ENCODE data around the gene SEC31B. TPM values are rescaled to one million over a fixed set of nuclear protein-coding genes. Genes with fewer than 3 reads are reported as not detected.

Gene SEC31B
- total and polyA plus RNA-seq, 2 of the 8 experiments (the other 6 are each of a cell fraction or from before 2014, with no cell fraction given), result 4.1 to 5.3 TPM

DNA sequence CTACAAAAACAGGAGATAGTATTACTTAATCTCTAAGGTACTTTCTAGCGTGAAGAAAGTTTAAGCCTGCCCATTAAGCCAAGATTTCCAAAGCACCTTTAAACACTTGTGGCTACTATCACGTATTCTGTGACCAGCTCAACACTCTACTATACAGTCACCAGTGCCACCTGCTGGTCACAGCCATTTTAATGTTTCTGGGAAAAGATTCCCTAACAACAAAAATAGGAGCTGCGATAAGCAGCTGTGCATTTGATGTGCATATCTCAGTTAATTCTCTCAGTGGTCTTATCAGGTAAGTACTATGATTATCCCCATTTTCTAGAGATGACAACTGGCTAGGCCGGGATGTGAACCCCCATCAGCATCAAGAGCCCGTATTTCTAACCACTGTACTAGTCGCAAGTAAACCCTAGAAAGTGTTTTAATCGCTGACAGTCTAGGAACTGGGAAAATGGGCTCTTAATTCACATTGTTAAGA, 860 bp downstream of the SEC31B start:
- Histone ChIP-seq H4K5ac (ENCODE audit: insufficient read length, low read depth, low read length) (no peak overlapping the region), H3K9ac (replicated peaks in 1 of 4; ENCODE audit: extremely low read depth in 1 of 4, low read depth in 3 of 4, low read length in 3 of 4) (no peak overlapping the region), H3K23ac (ENCODE audit: insufficient read length) (no peak overlapping the region), H3K79me1 (ENCODE audit: low read depth, low read length) (no peaks in the 10 kb centered on the region), H3K14ac (ENCODE audit: insufficient read length) (no peak overlapping the region), H2BK20ac (ENCODE audit: low read length) (no peak overlapping the region), H3K4me2 (ENCODE audit: insufficient read depth in 1 of 2, low read depth in 2 of 2, low read length in 2 of 2) (peak overlapping the region; percentile 78 to 95), H4K91ac (replicated peaks; ENCODE audit: insufficient read length, low read length) (no peak overlapping the region), H4K8ac (ENCODE audit: extremely low read depth, insufficient read depth, low read length) (no peak overlapping the region), H3K18ac (ENCODE audit: extremely low read depth, low read length) (no peak overlapping the region), H3K23me2 (ENCODE audit: low read depth, low read length) (peaks cover 8% of the 10 kb centered on the region), H2AK5ac (ENCODE audit: low read depth, low read length) (no peak overlapping the region), H3K56ac (replicated peaks; ENCODE audit: insufficient read length, low read depth, low read length) (no peak overlapping the region), H3K27ac (ENCODE audit: low read depth, low read length) (no peak overlapping the region), H2AFZ (ENCODE audit: low read length) (no peak overlapping the region), H4K20me1 (replicated peaks in 1 of 2; ENCODE audit: control insufficient read depth in 1 of 2, insufficient read depth in 2 of 2, low read length in 2 of 2) (no peaks in the 10 kb centered on the region), H3K4me1 (replicated peaks in 1 of 4; ENCODE audit: control insufficient read depth in 3 of 4, insufficient read depth in 4 of 4, low read length in 3 of 4) (peaks cover 0 to 3% (median under 1%) of the 10 kb centered on the region in 4 experiments; a peak in 2 of 7 replicates), H2BK120ac (replicated peaks; ENCODE audit: low read depth, low read length) (no peak overlapping the region), H3K79me2 (ENCODE audit: control insufficient read depth in 1 of 2, insufficient read depth in 2 of 2, low read length in 2 of 2) (no peaks in the 10 kb centered on the region), H3K9me3 (ENCODE audit: insufficient read depth in 2 of 2, low read depth in 1 of 2, low read length in 1 of 2) (no peaks in the 10 kb centered on the region), H2BK12ac (ENCODE audit: low read depth, low read length) (no peak overlapping the region), H2BK15ac (ENCODE audit: low read length) (no peak overlapping the region), H3K36me3 (ENCODE audit: control insufficient read depth in 2 of 4, insufficient read depth in 4 of 4, low read length in 3 of 4) (peaks cover 0 to 5% (median 1%) of the 10 kb centered on the region in 4 experiments; a peak in 2 of 8 replicates), H2BK5ac (ENCODE audit: low read depth, low read length) (no peak overlapping the region), H3K27me3 (replicated peaks in 1 of 4; ENCODE audit: control insufficient read depth in 3 of 4, extremely low read depth in 1 of 4, insufficient read depth in 3 of 4, low read length in 3 of 4) (peaks cover 2 to 24% (median 15%) of the 10 kb centered on the region in 4 experiments; a peak in 6 of 7 replicates), H3K4me3 (ENCODE audit: extremely low read depth in 1 of 4, insufficient read depth in 2 of 4, low read depth in 3 of 4, low read length in 4 of 4) (peak overlapping the region in 3 of 4 experiments; percentile 45 to 61 (median 56); a peak in 6 of 8 replicates), H3K4ac (replicated peaks; ENCODE audit: insufficient read length, low read depth, low read length) (no peak overlapping the region)
- CTCF ChIA-PET (ENCODE audit: partially characterized antibody), result interaction anchor here (0.8 to 13.4 kb wide), 55 partner anchors 9 to 370 kb away, joined by 3 to 190 read pairs (median 5); partner anchors contain the start of genes HIF1AN, PKD2L1, SCD and WNT8B
- POLR2A ChIA-PET (ENCODE audit: partially characterized antibody), result interaction anchor here (0.6 to 1.9 kb wide), 11 partner anchors 8 to 144 kb away, joined by 3 to 5 read pairs (median 3); partner anchors contain the start of gene HIF1AN
- DNase-seq (ENCODE audit: low read depth in 1 of 2, low spot score in 2 of 2) (peak in 1 of 2 experiments; percentile 79), FAIRE-seq (peak; percentile 77)
- 31% methylated on average over 7 of the region's 7 CpGs; no CpG with 5 or more reads in 1 of the 2 experiments for WGBS, 2 experiments (ENCODE audit: extremely low coverage in 1 of 2, insufficient coverage in 1 of 2, insufficient read length in 1 of 2, insufficient replicate concordance in 2 of 2, low coverage in 1 of 2, low lambda C conversion rate in 2 of 2, missing lambda C conversion rate in 1 of 2)
- TF ChIP-seq TEAD4 (IDR thresholded peaks at IDR 0.05; ENCODE audit: low read depth, low read length) (no peak), MAFK (IDR thresholded peaks at IDR 0.05; ENCODE audit: low read depth, low read length) (no peak), KDM5A (IDR thresholded peaks at IDR 0.05; ENCODE audit: low read length) (no peak), SIN3A (conservative IDR thresholded peaks at IDR 0.05 in 1 of 2, IDR thresholded peaks at IDR 0.05 in 1 of 2; ENCODE audit: low read depth in 1 of 2, low read length in 2 of 2) (no peak), POU5F1 (IDR thresholded peaks at IDR 0.05; ENCODE audit: low read depth, low read length) (no peak), RXRA (IDR thresholded peaks at IDR 0.05; ENCODE audit: insufficient read depth, low read depth, low read length) (no peak), CREB1 (IDR thresholded peaks at IDR 0.05) (no peak), NANOG (IDR thresholded peaks at IDR 0.05; ENCODE audit: insufficient read depth, low read depth, low read length, poor library complexity, severe bottlenecking) (no peak), RAD21 (IDR thresholded peaks at IDR 0.05 in 1 of 2, conservative IDR thresholded peaks at IDR 0.05 in 1 of 2; ENCODE audit: low read depth in 2 of 2, low read length in 2 of 2) (peak; percentile 66 to 74), TCF12 (IDR thresholded peaks at IDR 0.05; ENCODE audit: low read depth, low read length) (no peak)

All from H1 (cell line).